ENCODE data around the gene OR56B1.

- TF ChIP-seq POLR2A (IDR thresholded peaks at IDR 0.05), result no peak
- TF ChIP-seq, protein P1, sequence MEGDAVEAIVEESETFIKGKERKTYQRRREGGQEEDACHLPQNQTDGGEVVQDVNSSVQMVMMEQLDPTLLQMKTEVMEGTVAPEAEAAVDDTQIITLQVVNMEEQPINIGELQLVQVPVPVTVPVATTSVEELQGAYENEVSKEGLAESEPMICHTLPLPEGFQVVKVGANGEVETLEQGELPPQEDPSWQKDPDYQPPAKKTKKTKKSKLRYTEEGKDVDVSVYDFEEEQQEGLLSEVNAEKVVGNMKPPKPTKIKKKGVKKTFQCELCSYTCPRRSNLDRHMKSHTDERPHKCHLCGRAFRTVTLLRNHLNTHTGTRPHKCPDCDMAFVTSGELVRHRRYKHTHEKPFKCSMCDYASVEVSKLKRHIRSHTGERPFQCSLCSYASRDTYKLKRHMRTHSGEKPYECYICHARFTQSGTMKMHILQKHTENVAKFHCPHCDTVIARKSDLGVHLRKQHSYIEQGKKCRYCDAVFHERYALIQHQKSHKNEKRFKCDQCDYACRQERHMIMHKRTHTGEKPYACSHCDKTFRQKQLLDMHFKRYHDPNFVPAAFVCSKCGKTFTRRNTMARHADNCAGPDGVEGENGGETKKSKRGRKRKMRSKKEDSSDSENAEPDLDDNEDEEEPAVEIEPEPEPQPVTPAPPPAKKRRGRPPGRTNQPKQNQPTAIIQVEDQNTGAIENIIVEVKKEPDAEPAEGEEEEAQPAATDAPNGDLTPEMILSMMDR (IDR thresholded peaks at IDR 0.05), result no peak
Measured at GRCh38 chr11:5722622-5723021, 13.6 kb upstream of the OR56B1 start.
